Measurements from ENCODE around the gene SUZ12.
"Not testable (repeated sequence)": the region's sequence is repeated elsewhere in the genome, so short reads cannot be mapped to it uniquely, and the experiment has no call there.

Gene SUZ12

DNA sequence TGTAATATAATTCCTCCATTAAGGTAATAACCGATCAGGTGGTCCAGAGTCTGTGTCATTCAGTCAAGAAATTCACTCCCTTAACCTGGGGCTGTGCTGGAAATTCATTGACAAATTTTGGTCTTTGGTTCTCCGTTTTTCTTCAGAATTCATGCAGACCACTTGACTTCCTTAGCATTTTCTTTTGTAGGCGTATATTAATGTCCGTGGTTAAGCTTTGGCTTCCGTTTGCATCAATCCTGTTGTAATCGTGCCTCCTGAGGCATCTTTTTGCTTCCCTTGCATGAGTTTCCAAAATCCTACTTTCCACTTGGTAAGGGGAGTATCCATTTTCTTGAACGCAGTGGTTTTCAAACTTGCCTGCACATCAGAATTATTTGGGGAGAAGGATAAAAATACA, 79.4 kb downstream of the SUZ12 start:
- in situ Hi-C loops (cut with MboI; ENCODE audit: low pct_unique_long_range_greater_than_20kb, low sequenced_read_pairs, unreplicated experiment) = no loop called here
- TF ChIP-seq, protein P1, sequence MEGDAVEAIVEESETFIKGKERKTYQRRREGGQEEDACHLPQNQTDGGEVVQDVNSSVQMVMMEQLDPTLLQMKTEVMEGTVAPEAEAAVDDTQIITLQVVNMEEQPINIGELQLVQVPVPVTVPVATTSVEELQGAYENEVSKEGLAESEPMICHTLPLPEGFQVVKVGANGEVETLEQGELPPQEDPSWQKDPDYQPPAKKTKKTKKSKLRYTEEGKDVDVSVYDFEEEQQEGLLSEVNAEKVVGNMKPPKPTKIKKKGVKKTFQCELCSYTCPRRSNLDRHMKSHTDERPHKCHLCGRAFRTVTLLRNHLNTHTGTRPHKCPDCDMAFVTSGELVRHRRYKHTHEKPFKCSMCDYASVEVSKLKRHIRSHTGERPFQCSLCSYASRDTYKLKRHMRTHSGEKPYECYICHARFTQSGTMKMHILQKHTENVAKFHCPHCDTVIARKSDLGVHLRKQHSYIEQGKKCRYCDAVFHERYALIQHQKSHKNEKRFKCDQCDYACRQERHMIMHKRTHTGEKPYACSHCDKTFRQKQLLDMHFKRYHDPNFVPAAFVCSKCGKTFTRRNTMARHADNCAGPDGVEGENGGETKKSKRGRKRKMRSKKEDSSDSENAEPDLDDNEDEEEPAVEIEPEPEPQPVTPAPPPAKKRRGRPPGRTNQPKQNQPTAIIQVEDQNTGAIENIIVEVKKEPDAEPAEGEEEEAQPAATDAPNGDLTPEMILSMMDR (IDR thresholded peaks at IDR 0.05; ENCODE audit: extremely low read depth, insufficient read depth, missing control alignments) = no peak
- no peak for DNase-seq (ENCODE audit: low spot score)

GRCh38 chr17:32019228-32019627, 82.4 kb downstream of the SUZ12 start:
- in situ Hi-C loops (cut with MboI; ENCODE audit: low pct_unique_long_range_greater_than_20kb, low sequenced_read_pairs, unreplicated experiment) = no loop called here
- TF ChIP-seq, protein P1 (IDR thresholded peaks at IDR 0.05; ENCODE audit: extremely low read depth, insufficient read depth, missing control alignments) = no peak
- no peak for DNase-seq (ENCODE audit: low spot score)

- DNase-seq (ENCODE audit: low spot score) = no peak
- TF ChIP-seq, protein P1 (IDR thresholded peaks at IDR 0.05; ENCODE audit: extremely low read depth, insufficient read depth, missing control alignments) = no peak
- in situ Hi-C loops (cut with MboI; ENCODE audit: low pct_unique_long_range_greater_than_20kb, low sequenced_read_pairs, unreplicated experiment) = no loop called here
Measured at GRCh38 chr17:32020943-32021614, 84.3 kb downstream of the SUZ12 start.

GRCh38 chr17:32021615-32021955, 84.8 kb downstream of the SUZ12 start:
- in situ Hi-C loops (cut with MboI; ENCODE audit: low pct_unique_long_range_greater_than_20kb, low sequenced_read_pairs, unreplicated experiment) = no loop called here
- TF ChIP-seq, protein P1 (IDR thresholded peaks at IDR 0.05; ENCODE audit: extremely low read depth, insufficient read depth, missing control alignments) = no peak
- DNase-seq (ENCODE audit: low spot score) = no peak

GRCh38 chr17:32022554-32022953, 85.7 kb downstream of the SUZ12 start:
- DNase-seq (ENCODE audit: low spot score); in situ Hi-C loops (cut with MboI; ENCODE audit: low pct_unique_long_range_greater_than_20kb, low sequenced_read_pairs, unreplicated experiment): not testable (repeated sequence)

DNA sequence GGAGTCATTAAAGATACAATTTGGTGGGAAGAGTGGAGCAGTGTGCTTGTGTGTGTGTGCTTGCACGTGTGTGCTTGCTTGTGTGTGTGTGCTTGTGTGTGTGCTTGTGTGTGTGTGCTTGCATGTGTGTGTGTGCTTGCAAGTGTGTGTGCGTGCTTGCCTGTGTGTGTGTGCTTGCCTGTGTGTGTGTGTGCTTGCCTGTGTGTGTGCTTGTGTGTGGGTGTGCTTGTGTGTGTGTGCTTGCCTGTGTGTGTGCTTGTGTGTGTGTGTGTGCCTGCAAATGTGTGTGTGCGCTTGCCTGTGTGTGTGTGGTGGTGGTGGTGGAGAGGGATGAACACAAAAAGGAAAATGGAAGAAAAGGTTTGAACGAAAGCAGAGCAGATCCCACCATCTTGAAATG, 90.5 kb downstream of the SUZ12 start:
- in situ Hi-C loops (cut with MboI; ENCODE audit: low pct_unique_long_range_greater_than_20kb, low sequenced_read_pairs, unreplicated experiment) = not testable (repeated sequence)

GRCh38 chr17:32033223-32033622, 96.4 kb downstream of the SUZ12 start:
- DNase-seq (ENCODE audit: low spot score) = no peak
- TF ChIP-seq, protein P1 (IDR thresholded peaks at IDR 0.05; ENCODE audit: extremely low read depth, insufficient read depth, missing control alignments) = no peak
- in situ Hi-C loops (cut with MboI; ENCODE audit: low pct_unique_long_range_greater_than_20kb, low sequenced_read_pairs, unreplicated experiment) = no loop called here

More for the DNA sequence above, 90.5 kb downstream of the SUZ12 start:
- not testable (repeated sequence) for DNase-seq (ENCODE audit: low spot score)

DNA sequence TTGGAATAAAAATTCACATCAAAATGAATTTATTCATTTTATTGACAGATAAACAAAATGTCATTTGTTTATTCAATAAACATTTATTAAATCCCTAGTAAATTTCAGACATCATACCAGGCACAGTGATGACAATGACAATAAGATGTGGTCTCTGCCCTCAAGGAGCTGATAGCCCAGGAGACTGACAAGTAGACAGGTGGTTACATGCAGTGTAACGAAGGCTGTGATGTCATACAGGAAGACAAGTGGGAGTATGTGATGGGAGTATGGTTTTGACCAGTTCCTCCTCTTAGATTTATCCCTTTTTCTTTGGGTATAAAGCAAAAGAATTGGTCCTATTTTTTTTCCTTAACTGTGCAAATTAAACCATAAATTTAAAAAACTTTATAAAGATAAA, 97.0 kb downstream of the SUZ12 start:
- in situ Hi-C loops (cut with MboI; ENCODE audit: low pct_unique_long_range_greater_than_20kb, low sequenced_read_pairs, unreplicated experiment) = not testable (repeated sequence)
- DNase-seq (ENCODE audit: low spot score) = peak; percentile 27

DNA sequence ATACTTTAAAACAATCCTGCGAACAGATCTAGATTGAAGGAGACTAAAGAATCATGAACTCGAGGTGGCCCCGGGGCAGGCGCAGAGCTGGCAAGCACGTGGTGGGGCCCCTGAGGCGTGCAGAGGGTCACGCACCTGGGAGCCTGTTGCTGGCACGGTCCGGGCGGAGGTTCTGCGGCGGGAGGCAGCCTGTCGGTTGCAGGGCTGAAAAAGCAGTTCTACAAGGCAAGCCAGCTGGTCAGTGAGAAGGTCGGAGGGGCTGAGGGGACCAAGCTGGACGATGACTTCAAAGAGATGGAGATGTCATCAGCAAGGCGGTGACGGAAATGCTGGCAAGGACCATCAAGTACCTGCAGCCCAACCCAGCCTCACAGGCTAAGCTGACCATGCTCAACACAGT, 103.4 kb downstream of the SUZ12 start:
- DNase-seq (ENCODE audit: low spot score); in situ Hi-C loops (cut with MboI; ENCODE audit: low pct_unique_long_range_greater_than_20kb, low sequenced_read_pairs, unreplicated experiment): not testable (repeated sequence)

GRCh38 chr17:32041306-32041875, 104.6 kb downstream of the SUZ12 start:
- DNase-seq (ENCODE audit: low spot score); in situ Hi-C loops (cut with MboI; ENCODE audit: low pct_unique_long_range_greater_than_20kb, low sequenced_read_pairs, unreplicated experiment): not testable (repeated sequence)

DNA sequence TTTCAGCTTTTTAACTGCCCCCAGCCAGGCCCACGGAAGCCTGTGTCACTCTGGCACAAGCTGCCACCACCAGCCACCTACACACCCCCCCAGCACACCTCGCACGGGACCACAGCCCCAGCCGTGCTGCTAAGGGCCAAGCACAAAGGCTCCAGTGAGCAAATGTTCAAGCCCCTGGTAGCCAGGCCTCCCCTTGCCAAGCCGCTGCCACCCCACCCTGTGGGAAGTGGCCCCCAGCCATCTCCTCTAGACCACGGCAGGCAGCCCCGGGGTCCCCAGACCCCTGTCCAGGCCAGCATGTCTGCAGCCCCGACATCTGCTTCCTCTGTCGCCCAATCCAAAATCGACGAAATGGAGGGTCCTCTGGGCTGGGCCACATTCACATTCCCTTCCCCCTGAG, 105.5 kb downstream of the SUZ12 start:
- in situ Hi-C loops (cut with MboI; ENCODE audit: low pct_unique_long_range_greater_than_20kb, low sequenced_read_pairs, unreplicated experiment); DNase-seq (ENCODE audit: low spot score): not testable (repeated sequence)

DNA sequence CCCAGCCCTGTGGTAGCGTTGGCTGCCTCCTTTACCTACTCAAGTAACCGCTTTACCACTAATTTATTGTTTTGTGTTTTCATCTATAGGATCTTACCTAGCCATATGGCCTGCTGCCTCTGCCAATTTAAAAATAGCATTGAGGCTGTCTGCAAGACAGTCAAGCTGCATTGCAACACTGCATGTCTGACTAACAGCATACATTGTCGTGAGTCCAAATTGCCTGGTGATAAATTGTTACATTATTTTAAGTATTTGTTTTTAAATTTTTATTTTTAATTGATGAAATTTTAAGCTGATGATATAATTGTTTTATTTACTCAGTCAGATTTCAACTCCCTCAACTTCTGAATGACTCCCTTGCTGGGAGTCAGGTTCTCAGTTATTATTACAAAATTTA, 108.8 kb downstream of the SUZ12 start:
- DNase-seq (ENCODE audit: low spot score); in situ Hi-C loops (cut with MboI; ENCODE audit: low pct_unique_long_range_greater_than_20kb, low sequenced_read_pairs, unreplicated experiment): not testable (repeated sequence)

All from GM13977 (cell line).